GM19099 (cell line): ENCODE data around the gene KLHDC2.

Source experiments
- POLR2A ChIP-seq: IDR thresholded peaks from 3 replicates; pipeline ENCODE4 v1.6.1; 2011; ENCODE audit warnings: low read depth; ENCODE audit not compliant: insufficient read length; ENCODE audit errors: extremely low read depth

KLHDC2 gene

GRCh38 chr14:49767571-49768300 lies at the start of gene KLHDC2:
Gene KLHDC2 (plus strand): TSS chr14:49768153. CDS start chr14:49768469, 316 bp downstream.
- peak; percentile 80 for TF ChIP-seq POLR2A

DNA sequence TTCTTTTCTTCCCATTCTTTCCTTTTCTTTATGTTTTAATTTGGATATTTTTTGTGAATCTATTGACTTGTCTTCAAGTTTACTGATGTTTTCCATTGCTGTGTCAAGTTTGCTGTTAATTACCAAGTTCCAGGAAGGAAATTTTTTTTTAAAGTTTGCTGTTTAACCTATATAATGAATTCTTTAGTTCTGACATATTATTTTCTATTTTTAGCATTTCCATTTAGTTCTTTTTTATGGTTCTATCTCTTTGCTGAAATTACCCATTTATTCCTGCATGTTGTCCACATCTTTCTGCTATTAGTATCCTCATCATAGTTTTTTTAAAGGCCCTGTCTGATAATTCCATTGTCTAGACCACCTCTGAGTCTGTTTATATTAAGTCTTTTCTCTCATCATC lies 47.2 kb upstream of the KLHDC2 start:
- TF ChIP-seq POLR2A = no peak

- TF ChIP-seq POLR2A = no peak
Observed at GRCh38 chr14:49727171-49727570, 40.8 kb upstream of the KLHDC2 start.

DNA sequence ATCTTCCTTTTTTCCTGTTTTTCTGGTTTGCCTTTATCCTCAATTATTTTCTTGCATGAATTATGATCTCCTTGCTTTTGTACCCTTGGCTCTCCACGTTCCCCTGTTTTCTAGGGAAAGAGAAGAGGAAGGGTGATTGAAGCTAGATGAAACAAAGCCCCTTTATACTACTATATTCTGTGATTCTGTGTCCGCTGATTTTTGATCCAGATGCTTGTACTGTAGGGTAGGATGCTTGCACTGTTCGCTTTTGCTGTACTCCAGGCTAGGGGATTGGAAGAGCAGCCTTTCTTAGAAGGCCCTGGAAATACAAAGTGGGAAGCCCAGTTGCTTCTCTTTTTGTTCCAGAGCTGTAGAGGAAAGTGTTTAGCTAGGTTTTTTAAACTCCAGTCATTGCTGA lies 35.1 kb upstream of the KLHDC2 start:
- TF ChIP-seq POLR2A = no peak

- TF ChIP-seq POLR2A = no peak
Observed at GRCh38 chr14:49733836-49734235, 34.1 kb upstream of the KLHDC2 start.

DNA sequence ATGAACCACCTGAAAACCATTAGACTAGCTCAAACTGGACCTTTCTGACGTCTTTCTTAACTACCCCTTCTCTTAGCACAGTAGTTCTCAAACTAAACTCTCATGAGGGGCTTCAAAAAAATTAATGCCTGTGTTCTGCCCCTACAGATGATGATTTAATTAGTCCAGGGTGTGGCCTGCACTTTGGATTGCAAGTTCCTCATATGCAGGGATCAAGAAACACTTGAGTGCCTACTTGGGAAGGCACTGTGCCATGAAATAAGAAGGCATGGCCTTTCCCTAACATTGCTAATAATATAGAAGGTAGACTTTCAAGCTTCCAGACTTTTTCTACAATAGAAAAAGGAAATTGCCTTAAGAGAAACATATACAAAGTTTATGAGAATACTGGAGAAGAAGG lies 22.8 kb upstream of the KLHDC2 start:
- no peak for TF ChIP-seq POLR2A

DNA sequence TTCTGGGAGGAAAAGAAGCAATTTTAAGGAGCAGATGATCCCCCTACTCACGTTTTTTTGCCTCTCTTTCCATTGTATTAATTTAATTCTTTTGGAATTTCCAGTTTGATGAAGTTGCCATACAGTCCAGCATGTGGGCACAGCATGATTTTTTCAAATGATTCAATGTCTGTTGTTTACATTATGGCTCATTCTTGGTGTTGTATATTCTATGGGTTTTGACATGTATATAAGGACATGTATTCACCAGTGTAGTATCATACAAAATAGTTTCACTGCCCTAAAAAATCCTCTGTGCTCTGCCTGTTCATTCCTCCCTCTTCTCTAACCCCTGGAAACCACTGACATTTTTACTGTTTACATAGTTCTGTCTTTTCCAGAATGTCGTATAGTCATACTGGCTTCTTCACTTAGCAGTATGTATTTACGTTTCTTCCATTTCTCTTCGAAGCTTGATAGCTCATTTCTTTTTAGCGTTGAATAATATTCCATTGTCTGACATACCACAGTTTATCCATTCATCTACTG lies 13.3 kb upstream of the KLHDC2 start:
- no peak for TF ChIP-seq POLR2A

DNA sequence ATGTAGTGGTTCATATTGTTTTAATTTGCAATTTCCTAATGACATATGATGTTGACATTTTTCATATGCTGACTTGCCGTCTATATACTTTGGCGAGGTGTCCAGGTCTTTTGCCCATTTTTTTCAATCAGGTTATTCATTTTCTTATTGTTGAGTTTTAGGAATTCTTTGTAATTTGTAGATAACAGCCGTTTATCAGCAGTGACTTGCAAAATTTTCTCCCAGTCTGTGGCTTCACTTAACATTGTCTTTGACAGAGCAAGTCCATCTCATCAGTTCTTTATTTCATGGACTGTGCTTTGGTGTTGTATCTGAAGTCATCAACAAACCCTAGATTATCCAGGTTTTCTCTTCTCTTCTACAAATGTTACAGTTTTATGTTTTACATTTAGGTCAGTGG lies 12.6 kb upstream of the KLHDC2 start:
- no peak for TF ChIP-seq POLR2A

GRCh38 chr14:49761839-49762551 lies 6.0 kb upstream of the KLHDC2 start:
- TF ChIP-seq POLR2A = no peak

- TF ChIP-seq POLR2A = no peak
Observed at GRCh38 chr14:49766839-49767238, 1.1 kb upstream of the KLHDC2 start.

- no peak for TF ChIP-seq POLR2A
Observed at GRCh38 chr14:49767270-49767570, 733 bp upstream of the KLHDC2 start.

- no peak for TF ChIP-seq POLR2A
Observed at GRCh38 chr14:49768301-49769121, 558 bp downstream of the KLHDC2 start.

DNA sequence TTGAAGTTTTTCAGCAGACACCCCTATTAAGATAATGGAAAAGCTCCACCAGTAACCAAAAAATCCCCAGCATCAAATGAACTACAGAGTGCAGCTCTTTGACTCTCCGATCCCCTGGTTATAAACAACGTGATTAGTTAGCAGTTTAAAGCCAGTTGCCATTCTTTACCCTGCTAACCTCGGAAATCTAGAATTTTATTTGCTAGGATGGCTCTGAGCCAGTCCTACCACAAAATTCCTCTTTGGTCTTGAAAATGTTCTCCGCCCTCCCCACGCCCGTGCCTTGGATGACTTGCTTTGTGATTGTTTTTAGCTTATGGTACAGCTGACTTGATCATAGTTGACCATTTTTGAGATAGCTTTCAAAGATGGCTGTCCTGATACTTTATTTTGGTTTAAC lies 1.2 kb downstream of the KLHDC2 start:
- no peak for TF ChIP-seq POLR2A

DNA sequence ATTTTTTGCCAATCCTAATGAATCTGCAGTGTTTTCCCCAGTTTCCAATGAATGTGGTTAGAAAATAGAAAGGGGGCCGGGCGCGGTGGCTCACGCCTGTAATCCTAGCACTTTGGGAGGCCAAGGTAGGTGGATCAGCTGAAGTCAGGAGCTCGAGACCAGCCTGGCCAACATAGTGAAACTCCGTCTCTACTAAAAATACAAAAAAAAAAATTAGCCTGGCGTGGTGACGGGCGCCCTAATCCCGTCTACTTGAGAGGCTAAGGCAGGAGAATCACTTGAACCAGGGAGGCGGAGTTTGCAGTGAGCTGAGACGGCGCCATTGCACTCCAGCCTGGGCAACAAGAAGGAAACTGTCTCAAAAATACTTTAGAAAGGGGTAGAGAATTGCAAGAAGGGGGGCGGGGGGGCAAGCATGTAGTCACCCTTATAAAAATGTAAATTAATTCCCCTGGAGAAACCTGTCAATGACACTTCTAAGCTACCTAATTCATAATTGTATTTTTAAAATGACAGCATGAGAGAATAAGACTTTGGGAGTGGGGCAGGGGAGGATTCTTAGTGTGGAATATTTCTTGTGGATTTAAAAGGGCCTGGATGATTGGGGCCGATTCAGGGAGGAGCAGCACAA lies 1.7 kb downstream of the KLHDC2 start:
- TF ChIP-seq POLR2A = no peak

- TF ChIP-seq POLR2A = no peak
Observed at GRCh38 chr14:49770212-49770817, 2.4 kb downstream of the KLHDC2 start.

- no peak for TF ChIP-seq POLR2A
Observed at GRCh38 chr14:49774106-49774505, 6.2 kb downstream of the KLHDC2 start.
